GM23338 (cell line): ENCODE measurements around the gene BRAF. TPM values are rescaled to one million over a fixed set of nuclear protein-coding genes. Genes with fewer than 3 reads are reported as not detected.
A peak's percentile ranks its signal among the peaks of the same experiment; 100 is the strongest.

ENCODE experiments used
- ATAC-seq: fragments of 200-7000 bp; cut with Tn5 transposase; 3 replicates; pipeline ENCODE4 v1.9.1; 2020
- DNase-seq: peaks from one replicate; pipeline ENCODE4 v3.0.0-alpha.2; 2015; ENCODE audit warnings: low spot score
- H2AFZ ChIP-seq: fragments of 200-600 bp; sonication (generic); 2 replicates; pipeline ENCODE4 v1.8.0; 2016; ENCODE audit warnings: antibody characterized with exemption, mild to moderate bottlenecking, moderate library complexity
- H3F3A ChIP-seq: fragments of 200-600 bp; sonication (generic); replicated peaks from 2 replicates; pipeline ENCODE4 v1.8.0; 2017; ENCODE audit warnings: antibody characterized with exemption, mixed run types, low read depth
- H3K27ac ChIP-seq: fragments of 200-600 bp; sonication (generic); 2 replicates; pipeline ENCODE4 v1.6.1; 2016; ENCODE audit warnings: low read depth
- H3K27me3 ChIP-seq: fragments of 200-600 bp; sonication (generic); 2 replicates; pipeline ENCODE4 v1.8.0; 2016; ENCODE audit warnings: mild to moderate bottlenecking, mixed run types, moderate library complexity; ENCODE audit not compliant: insufficient read depth
- H3K36me3 ChIP-seq: fragments of 200-600 bp; sonication (generic); 2 replicates; pipeline ENCODE4 v1.8.0; 2016; ENCODE audit warnings: mild to moderate bottlenecking; ENCODE audit not compliant: insufficient read depth
- H3K4me1 ChIP-seq: fragments of 200-600 bp; sonication (generic); 2 replicates; pipeline ENCODE4 v1.8.0; 2016; ENCODE audit warnings: mild to moderate bottlenecking, moderate library complexity; ENCODE audit not compliant: insufficient read depth
- H3K4me2 ChIP-seq: fragments of 200-600 bp; sonication (generic); 2 replicates; pipeline ENCODE4 v1.7.1; 2017; ENCODE audit warnings: mixed run types
- H3K4me3 ChIP-seq: fragments of 200-600 bp; sonication (generic); 2 replicates; pipeline ENCODE4 v1.6.1; 2016; ENCODE audit warnings: mixed run types
- H3K79me2 ChIP-seq: fragments of 200-600 bp; sonication (generic); replicated peaks from 2 replicates; pipeline ENCODE4 v1.8.0; 2017; ENCODE audit warnings: mild to moderate bottlenecking; ENCODE audit not compliant: insufficient read depth
- H3K9me2 ChIP-seq: fragments of 200-600 bp; sonication (generic); 2 replicates; pipeline ENCODE4 v1.8.0; 2017; ENCODE audit not compliant: insufficient read depth
- H4K20me1 ChIP-seq: fragments of 200-600 bp; sonication (generic); replicated peaks from 2 replicates; pipeline ENCODE4 v1.8.0; 2017; ENCODE audit warnings: mild to moderate bottlenecking; ENCODE audit not compliant: insufficient read depth
- H3K27ac Mint-ChIP-seq: 2 replicates; pipeline ENCODE4 v1.8.0; 2020; ENCODE audit warnings: inconsistent platforms, mild to moderate bottlenecking, moderate library complexity, mixed read lengths
- H3K27me3 Mint-ChIP-seq: 3 replicates; pipeline ENCODE4 v1.8.0; 2022; ENCODE audit warnings: low read depth, mild to moderate bottlenecking, moderate library complexity, mixed read lengths, inconsistent platforms; ENCODE audit not compliant: insufficient read depth, poor library complexity
- H3K36me3 Mint-ChIP-seq: 3 replicates; pipeline ENCODE4 v1.8.0; 2021; ENCODE audit warnings: low read depth, mild to moderate bottlenecking, inconsistent platforms, moderate library complexity, mixed read lengths
- H3K4me1 Mint-ChIP-seq: 3 replicates; pipeline ENCODE4 v1.8.0; 2020; ENCODE audit warnings: mild to moderate bottlenecking, inconsistent platforms, mixed read lengths
- H3K4me3 Mint-ChIP-seq: 3 replicates; pipeline ENCODE4 v1.8.0; 2021; ENCODE audit warnings: moderate library complexity, mild to moderate bottlenecking, inconsistent platforms, mixed read lengths
- H3K9me3 Mint-ChIP-seq: 3 replicates; pipeline ENCODE4 v1.8.0; 2020; ENCODE audit warnings: moderate library complexity, mild to moderate bottlenecking, inconsistent platforms, mixed read lengths
- CREB1 ChIP-seq: fragments of 250-450 bp; sonication (Bioruptor Pico); IDR thresholded peaks from 2 replicates; pipeline ENCODE4 v1.5.0; 2020; ENCODE audit warnings: low read depth, mild to moderate bottlenecking, moderate library complexity
- NANOG ChIP-seq: IDR thresholded peaks from 2 replicates; pipeline ENCODE4 v1.6.1; 2016; ENCODE audit warnings: antibody characterized with exemption, borderline replicate concordance
- REST ChIP-seq: IDR thresholded peaks from one replicate; pipeline ENCODE4 v1.6.1; 2018; ENCODE audit warnings: antibody characterized with exemption; ENCODE audit not compliant: unreplicated experiment
- ZNF114 ChIP-seq: fragments of 250-450 bp; sonication (Bioruptor Pico); IDR thresholded peaks from 2 replicates; pipeline ENCODE4 v1.5.0; 2020; ENCODE audit warnings: mild to moderate bottlenecking, moderate library complexity
- polyA plus RNA-seq: library from polyadenylated mRNA; unstranded; fragments of >200 nt; fragmentation: Nextera tagmentation; extraction: Ambion mirVana; gene quantifications from 2 replicates; pipeline ENCODE4 v1.2.1, GENCODE V29; 2016
- total RNA-seq: library from RNA; depleted of rRNA; stranded (reverse); fragments of >200 nt; shearing (Covaris generic); gene quantifications from 2 replicates; pipeline ENCODE4 v1.2.3, GENCODE V29; 2014
- TF ChIP-seq, protein P1 (sequence below), 2 experiments: fragments of 200-600 bp in 1 of 2; sonication (generic) in 1 of 2; conservative IDR thresholded peaks; 2 replicates each; pipeline versions ENCODE4 v1.5.1 to v1.6.1; 2016 to 2017; ENCODE audit warnings: antibody characterized with exemption in 2 of 2, low read depth in 2 of 2, mild to moderate bottlenecking in 2 of 2, moderate library complexity in 1 of 2

The BRAF gene
- total and polyA plus RNA-seq, 2 experiments from 2014 or later, result 14.6 to 36.8 TPM

DNA sequence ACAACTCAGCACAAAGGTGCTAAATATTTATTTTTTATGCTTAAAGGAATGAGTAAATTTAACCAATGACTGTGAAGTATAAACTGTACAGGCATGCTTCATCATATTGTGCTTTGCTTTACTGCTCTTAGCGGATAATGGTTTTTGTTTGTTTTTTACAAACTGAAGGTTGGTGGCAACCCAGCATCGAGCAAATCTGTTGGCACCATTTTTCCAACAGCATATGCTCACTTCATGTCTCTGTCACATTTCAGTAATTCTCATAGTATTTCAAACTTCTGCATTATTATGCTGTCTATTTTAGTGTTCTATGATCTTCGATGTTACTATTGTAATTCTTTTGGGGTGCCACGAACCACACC is 22.8 kb downstream of the BRAF start:
- H3K36me3 ChIP-seq, result no peaks in the 10 kb centered on the region
- TF ChIP-seq ZNF114 (CRISPR knock-in tag), result no peak
- TF ChIP-seq NANOG, result no peak
- no peak for TF ChIP-seq REST
- H3K27ac Mint-ChIP-seq, result no peak overlapping the region
- H3K4me2 ChIP-seq, result no peak overlapping the region
- H3K9me3 Mint-ChIP-seq, result peaks cover 2% of the 10 kb centered on the region; the same call in 2 of the 3 replicates
- no peak overlapping the region for H2AFZ ChIP-seq
- no peaks in the 10 kb centered on the region for H3K27me3 Mint-ChIP-seq
- H3K4me1 ChIP-seq, result peaks cover 18% of the 10 kb centered on the region
- H3K27ac ChIP-seq, result no peak overlapping the region
- ATAC-seq (no peak), DNase-seq (no peak)
- H3K27me3 ChIP-seq, result no peaks in the 10 kb centered on the region
- H3K36me3 Mint-ChIP-seq, result peaks cover 17% of the 10 kb centered on the region
- H3K4me3 ChIP-seq, result no peak overlapping the region
- H4K20me1 ChIP-seq, result peaks cover 13% of the 10 kb centered on the region
- peaks cover 95% of the 10 kb centered on the region for H3K79me2 ChIP-seq
- H3K4me1 Mint-ChIP-seq, result peaks cover 25% of the 10 kb centered on the region
- no peaks in the 10 kb centered on the region for H3K9me2 ChIP-seq
- H3F3A ChIP-seq, result no peaks in the 10 kb centered on the region
- H3K4me3 Mint-ChIP-seq, result no peak overlapping the region

- Histone ChIP-seq H3K4me1 (peaks cover 18% of the 10 kb centered on the region), H3K27me3 (no peaks in the 10 kb centered on the region), H3K4me2 (peak overlapping the region; percentile 44), H3K4me3 (0 out of 2 replicates have a peak overlapping the region, but pooled peaks have one; percentile 1), H3K27ac (peak overlapping the region; percentile 0; the same call in 1 of the 2 replicates), H3K79me2 (peaks cover 96% of the 10 kb centered on the region), H3K36me3 (no peaks in the 10 kb centered on the region), H4K20me1 (peaks cover 8% of the 10 kb centered on the region), H3F3A (no peaks in the 10 kb centered on the region), H2AFZ (no peak overlapping the region), H3K9me2 (no peaks in the 10 kb centered on the region)
- Mint-ChIP-seq H3K4me3 (no peak overlapping the region), H3K9me3 (peaks cover 2% of the 10 kb centered on the region; the same call in 2 of the 3 replicates), H3K4me1 (peaks cover 29% of the 10 kb centered on the region), H3K36me3 (peaks cover 17% of the 10 kb centered on the region), H3K27ac (no peak overlapping the region), H3K27me3 (no peaks in the 10 kb centered on the region)
- TF ChIP-seq, protein P1, sequence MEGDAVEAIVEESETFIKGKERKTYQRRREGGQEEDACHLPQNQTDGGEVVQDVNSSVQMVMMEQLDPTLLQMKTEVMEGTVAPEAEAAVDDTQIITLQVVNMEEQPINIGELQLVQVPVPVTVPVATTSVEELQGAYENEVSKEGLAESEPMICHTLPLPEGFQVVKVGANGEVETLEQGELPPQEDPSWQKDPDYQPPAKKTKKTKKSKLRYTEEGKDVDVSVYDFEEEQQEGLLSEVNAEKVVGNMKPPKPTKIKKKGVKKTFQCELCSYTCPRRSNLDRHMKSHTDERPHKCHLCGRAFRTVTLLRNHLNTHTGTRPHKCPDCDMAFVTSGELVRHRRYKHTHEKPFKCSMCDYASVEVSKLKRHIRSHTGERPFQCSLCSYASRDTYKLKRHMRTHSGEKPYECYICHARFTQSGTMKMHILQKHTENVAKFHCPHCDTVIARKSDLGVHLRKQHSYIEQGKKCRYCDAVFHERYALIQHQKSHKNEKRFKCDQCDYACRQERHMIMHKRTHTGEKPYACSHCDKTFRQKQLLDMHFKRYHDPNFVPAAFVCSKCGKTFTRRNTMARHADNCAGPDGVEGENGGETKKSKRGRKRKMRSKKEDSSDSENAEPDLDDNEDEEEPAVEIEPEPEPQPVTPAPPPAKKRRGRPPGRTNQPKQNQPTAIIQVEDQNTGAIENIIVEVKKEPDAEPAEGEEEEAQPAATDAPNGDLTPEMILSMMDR (conservative IDR thresholded peaks at IDR 0.05; ENCODE audit: low read depth in 2 of 2), result peak in 1 of 2 experiments; percentile 36; a peak in 2 of 4 replicates
- no peak for TF ChIP-seq CREB1 (CRISPR knock-in tag)
- peak; percentile 53 for DNase-seq
- peak; percentile 91 for ATAC-seq
Measured at GRCh38 chr7:140899883-140900282, 24.8 kb downstream of the BRAF start.
